ENCODE measurements around the gene FAM53B. TPM values are rescaled to one million over a fixed set of nuclear protein-coding genes. Genes with fewer than 3 reads are reported as not detected.

The FAM53B gene
- total and polyA plus RNA-seq, 8 donors, result 5.7 to 46.9 (median 11.4) TPM

GRCh38 chr10:124725171-124725631 lies 19.0 kb downstream of the FAM53B start:
- Histone ChIP-seq H3K4me3 (no peak overlapping the region), H3K4me1 (peaks cover 61 to 97% (median 85%) of the 10 kb centered on the region in 4 donors), H3K9me3 (no peaks in the 10 kb centered on the region), H3K27me3 (no peaks in the 10 kb centered on the region), H3K27ac (peak overlapping the region in 4 of 5 donors; percentile 61 to 87 (median 78)), H3K36me3 (peaks cover 0 to 4% (median 0%) of the 10 kb centered on the region in 4 donors)
- intact Hi-C loops (cut with DNase I; ENCODE audit: low total_unique reads), result no loop called here
- DNase-seq, result no peak
- TF ChIP-seq EP300 (IDR thresholded peaks at IDR 0.05) (no peak), POLR2AphosphoS5 (IDR thresholded peaks at IDR 0.05) (no peak), POLR2A (IDR thresholded peaks at IDR 0.05) (no peak), CTCF (IDR thresholded peaks at IDR 0.05) (no peak)
- WGBS, 5 donors, result 93 to 96% (median 96%) methylated on average over 9 of the region's 9 CpGs

- Histone ChIP-seq H3K27me3 (no peaks in the 10 kb centered on the region), H3K27ac (peak overlapping the region; percentile 61 to 87 (median 78)), H3K36me3 (peaks cover 0 to 4% (median 0%) of the 10 kb centered on the region in 4 donors), H3K9me3 (no peaks in the 10 kb centered on the region), H3K4me3 (no peak overlapping the region), H3K4me1 (peaks cover 63 to 97% (median 88%) of the 10 kb centered on the region in 4 donors)
- peak; percentile 62 to 87 for DNase-seq
- WGBS, 5 donors, result 35 to 64% (median 54%) methylated on average over 20 of the region's 20 CpGs
- intact Hi-C loops (cut with DNase I; ENCODE audit: low total_unique reads), result no loop called here
- TF ChIP-seq POLR2A (IDR thresholded peaks at IDR 0.05), result no peak
- no peak for TF ChIP-seq CTCF (IDR thresholded peaks at IDR 0.05)
- no peak for TF ChIP-seq POLR2AphosphoS5 (IDR thresholded peaks at IDR 0.05)
- no peak for TF ChIP-seq EP300 (IDR thresholded peaks at IDR 0.05)
These were observed 19.7 kb downstream of the FAM53B start for GRCh38 chr10:124724279-124725027.

DNA sequence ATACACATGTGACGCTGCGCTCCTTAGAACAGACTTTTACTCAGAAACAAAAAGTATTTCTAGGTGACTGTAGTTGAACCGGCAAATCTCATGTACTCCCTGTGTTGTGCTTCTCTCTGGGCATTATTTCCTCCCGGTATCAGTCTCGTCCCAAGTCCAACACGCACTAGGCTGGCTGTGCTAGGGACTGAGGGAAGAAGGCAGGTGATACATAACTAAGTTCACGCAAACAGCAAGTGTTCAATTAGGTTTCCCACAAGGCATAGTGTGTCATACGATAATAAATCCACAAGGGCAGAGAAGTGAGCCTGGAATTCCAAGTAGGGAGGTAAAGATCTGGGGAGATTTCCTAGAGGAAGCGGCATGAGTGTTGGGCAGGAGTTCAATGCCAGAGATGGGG lies 20.4 kb downstream of the FAM53B start:
- DNase-seq, result no peak
- Histone ChIP-seq H3K9me3 (no peaks in the 10 kb centered on the region), H3K27ac (peak overlapping the region; percentile 61 to 87 (median 78)), H3K27me3 (no peaks in the 10 kb centered on the region), H3K36me3 (peaks cover 0 to 4% (median 0%) of the 10 kb centered on the region in 4 donors), H3K4me1 (peaks cover 63 to 97% (median 88%) of the 10 kb centered on the region in 4 donors), H3K4me3 (no peak overlapping the region)
- TF ChIP-seq CTCF (IDR thresholded peaks at IDR 0.05) (no peak), POLR2AphosphoS5 (IDR thresholded peaks at IDR 0.05) (no peak), EP300 (IDR thresholded peaks at IDR 0.05) (no peak), POLR2A (IDR thresholded peaks at IDR 0.05) (no peak)
- intact Hi-C loops (cut with DNase I; ENCODE audit: low total_unique reads), result no loop called here
- WGBS, 5 donors, result 42 to 54% (median 44%) methylated on average over 9 of the region's 9 CpGs

DNA sequence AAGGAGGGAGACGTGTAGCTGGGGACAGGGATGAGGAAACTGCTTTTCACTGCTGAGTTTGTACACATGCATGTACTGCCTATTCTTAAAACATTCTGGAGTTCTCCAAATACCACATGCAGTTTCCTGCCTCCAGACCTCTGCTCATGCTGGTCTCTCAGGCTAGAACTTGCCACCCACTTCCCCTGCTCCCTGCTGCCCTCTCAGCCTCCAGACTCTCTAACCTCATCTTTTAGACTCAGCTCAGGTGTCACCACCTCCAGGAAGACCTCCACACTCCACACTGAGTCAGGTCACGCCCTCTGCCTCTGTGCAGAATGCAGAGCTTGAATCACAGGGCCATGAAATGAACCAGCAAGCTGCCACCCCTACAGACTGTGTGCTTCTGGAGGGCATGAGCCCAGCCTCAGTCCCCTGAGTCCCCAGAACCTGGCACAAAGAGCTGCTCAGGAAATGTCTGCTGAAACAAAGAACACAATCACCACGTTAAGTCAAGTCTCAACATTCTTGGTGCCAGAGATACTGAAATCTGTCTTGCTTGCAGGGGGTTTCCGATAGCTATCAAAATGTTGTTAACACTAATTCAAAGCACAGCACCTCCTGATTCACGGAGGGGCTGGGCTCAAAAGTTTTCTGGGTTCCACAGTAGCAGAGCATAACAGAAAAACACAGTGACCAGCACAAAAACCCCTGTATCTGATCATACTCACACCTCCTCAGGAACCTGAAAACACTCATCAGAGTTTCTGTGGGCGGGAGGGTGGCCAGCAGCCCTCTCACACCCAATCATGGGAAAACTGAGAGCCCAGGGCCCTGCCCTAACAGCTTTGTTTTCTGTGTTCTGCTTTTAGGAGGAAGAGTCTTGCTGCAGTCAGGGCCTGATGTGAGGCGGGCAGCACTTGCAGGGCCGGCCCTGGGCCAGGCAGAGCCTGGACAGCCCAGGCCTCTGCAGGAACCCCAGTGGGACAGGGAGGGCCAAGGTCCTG lies 21.1 kb downstream of the FAM53B start:
- DNase-seq, result no peak
- Histone ChIP-seq H3K36me3 (peaks cover 0 to 4% (median 0%) of the 10 kb centered on the region in 4 donors), H3K27ac (peak overlapping the region; percentile 61 to 87 (median 78)), H3K4me1 (peaks cover 63 to 97% (median 88%) of the 10 kb centered on the region in 4 donors), H3K27me3 (no peaks in the 10 kb centered on the region), H3K4me3 (no peak overlapping the region), H3K9me3 (no peaks in the 10 kb centered on the region)
- TF ChIP-seq POLR2AphosphoS5 (IDR thresholded peaks at IDR 0.05), result peak in 1 of 3 donors; percentile 22
- no peak for TF ChIP-seq CTCF (IDR thresholded peaks at IDR 0.05)
- 28 to 34% (median 30%) methylated on average over 8 of the region's 8 CpGs for WGBS, 5 donors
- intact Hi-C loops (cut with DNase I; ENCODE audit: low total_unique reads), result no loop called here
